Suppressor macrophage treated with lipopolysaccharide for 4 hours (primary cell): ENCODE measurements around the gene ZFHX3.
A peak's percentile ranks its signal among the peaks of the same experiment; 100 is the strongest.

Experiments
- DNase-seq: peaks from one replicate; pipeline ENCODE4 v3.0.0-alpha.2; 2020

Gene ZFHX3

DNA sequence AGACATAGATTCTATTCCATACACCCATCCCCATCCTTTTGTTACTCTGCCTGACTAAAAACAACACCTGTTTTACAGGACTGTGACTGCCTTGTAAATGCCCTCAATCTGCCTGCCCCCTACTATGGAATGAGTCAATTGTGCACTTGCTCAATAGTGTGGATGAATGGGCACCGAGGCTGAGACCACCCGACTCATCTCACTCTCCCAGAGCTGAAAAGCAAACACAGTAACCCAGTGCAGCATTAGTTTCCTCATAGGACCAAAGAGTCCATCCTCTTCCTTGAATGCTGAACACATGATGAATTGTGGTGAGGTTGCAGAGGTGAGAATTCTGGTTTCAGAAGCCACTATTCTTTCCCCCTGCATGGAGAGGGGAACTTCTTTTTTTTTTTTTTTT, 233.7 kb downstream of the ZFHX3 start:
- DNase-seq: no peak

DNA sequence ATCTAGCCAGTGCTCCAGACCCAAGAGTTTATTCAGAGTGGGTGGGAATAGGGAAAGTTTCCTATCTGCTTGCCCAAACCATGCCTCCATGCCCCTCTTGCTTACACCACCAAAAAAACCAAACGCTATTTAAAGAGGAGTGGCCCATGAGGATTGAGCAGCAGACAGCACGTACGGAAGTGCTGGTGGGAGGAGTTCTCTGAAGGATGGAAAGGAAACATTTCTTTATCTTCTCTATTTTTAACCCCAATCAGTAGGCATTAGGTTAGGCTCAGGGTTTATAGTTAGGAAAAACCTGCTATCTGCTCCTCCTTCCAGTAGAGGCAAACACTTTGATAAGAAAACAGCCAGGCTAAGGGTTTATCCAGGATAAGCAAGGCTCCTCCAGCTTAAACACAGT, 235.3 kb downstream of the ZFHX3 start:
- DNase-seq: no peak

DNA sequence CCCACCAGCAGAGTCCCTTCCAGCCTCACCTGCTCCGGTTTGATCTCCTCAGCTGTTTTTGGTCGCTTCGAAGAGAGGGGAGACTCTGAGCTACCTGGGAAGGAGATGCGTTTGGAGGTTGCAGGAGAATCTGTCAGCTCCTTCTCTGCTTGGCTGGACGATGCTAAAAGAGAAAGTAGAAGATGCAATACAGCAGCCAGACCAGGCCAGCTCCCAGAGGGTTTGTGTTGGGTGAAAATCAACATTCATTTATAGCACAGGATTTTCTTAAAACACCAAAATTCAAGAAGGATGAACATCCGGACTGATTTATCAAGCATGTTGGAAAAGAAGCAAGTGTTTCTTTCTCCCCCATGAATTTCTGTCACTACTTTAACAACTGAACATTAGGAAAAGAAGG, 236.1 kb downstream of the ZFHX3 start:
- DNase-seq: no peak

DNA sequence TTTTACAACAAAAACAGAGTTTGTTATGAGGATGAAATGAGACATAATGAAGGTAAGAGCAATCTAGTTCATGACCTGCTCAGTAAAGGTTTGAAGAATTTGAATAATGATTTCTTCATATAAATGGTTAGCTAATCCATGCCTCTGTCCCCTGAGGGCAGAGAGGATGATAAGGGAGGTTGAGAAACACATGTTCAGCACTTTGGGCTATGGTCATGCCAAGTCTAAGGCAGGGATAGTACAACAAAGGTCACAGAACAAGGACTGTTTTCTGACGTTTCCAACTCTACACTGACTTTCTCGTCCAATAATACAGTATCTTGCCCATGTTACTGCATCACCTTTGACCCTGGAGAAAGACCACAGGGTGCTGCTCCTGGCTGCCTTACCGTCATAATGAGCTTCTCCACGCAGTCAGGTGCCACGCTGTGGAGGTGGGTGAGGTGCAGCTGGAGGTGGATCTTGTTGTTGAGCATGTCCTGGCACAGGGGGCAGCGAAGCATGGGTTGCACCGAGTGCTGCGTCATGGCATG, 236.7 kb downstream of the ZFHX3 start:
- no peak for DNase-seq

DNA sequence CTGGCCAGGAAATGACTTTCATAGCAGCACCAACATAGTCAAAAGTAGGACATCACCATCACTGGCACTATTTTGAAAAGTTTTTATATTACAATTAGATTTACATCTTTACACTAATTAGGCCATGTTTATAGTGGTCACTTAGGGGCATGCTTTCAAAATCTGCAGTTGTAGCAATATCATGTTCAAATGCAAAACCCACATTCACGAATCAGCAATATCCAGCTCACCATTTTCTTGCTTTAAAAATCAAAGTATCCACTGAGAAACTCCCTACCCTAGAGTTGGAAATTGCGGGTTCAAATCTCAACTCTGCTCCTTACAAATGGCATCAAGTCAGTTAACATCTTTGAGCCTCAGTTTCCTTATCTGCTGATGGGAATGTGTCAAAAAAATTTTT, 237.4 kb downstream of the ZFHX3 start:
- DNase-seq: no peak

DNA sequence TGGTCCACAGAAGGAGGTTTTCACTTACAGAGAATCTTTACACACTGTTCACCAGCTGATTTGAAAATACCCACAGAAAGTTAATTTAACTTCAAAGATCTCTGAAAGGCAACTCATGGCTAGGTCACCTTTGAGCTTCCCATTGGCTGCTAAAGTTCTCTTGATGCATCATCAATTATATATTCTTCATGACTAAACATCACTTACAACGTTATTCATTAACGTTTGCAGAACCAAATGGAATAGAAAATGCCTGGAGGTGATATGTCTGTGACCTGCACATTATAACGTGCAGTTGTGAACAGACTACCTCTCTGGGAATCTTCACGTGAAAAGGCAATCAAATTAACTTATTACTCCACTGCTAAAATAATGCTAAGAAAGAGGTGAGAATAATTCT, 238.5 kb downstream of the ZFHX3 start:
- DNase-seq: no peak

DNA sequence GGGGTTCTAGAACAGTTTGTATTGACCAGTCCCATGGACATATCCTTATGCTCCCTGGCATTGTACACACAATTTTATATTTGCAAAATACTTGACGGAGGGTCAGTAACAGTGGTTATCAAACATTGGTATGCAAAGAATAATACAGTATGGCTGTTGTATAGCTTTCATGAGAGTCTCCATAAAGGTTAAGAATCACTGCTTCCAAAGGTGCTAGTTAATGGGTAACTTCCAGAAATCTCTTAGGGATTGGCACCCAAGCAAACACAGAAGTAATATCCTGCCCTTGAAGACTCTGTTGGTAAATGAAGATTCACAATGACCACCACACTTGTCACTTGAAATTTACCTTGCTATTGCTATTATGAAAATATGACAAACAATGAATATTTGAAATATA, 239.2 kb downstream of the ZFHX3 start:
- DNase-seq: no peak

DNA sequence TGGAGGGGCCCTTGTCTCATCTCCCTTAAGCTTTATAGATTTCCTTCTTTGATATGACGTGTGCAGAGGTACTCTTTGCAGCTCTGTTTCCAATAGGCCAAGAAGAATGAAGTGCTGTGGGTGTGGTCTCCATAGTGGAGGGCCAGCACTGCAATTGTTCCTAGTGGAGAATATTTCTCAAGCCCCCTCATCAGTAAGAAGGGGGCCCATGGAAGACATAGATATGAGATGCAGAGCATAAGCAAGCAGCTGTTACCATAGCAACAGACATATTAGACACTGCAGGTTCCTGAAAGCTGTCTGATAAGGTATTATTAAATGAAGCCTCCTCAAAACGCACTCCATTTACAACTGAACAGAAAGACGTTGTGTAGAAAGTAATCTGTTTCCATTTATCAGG, 240.7 kb downstream of the ZFHX3 start:
- DNase-seq: no peak

DNA sequence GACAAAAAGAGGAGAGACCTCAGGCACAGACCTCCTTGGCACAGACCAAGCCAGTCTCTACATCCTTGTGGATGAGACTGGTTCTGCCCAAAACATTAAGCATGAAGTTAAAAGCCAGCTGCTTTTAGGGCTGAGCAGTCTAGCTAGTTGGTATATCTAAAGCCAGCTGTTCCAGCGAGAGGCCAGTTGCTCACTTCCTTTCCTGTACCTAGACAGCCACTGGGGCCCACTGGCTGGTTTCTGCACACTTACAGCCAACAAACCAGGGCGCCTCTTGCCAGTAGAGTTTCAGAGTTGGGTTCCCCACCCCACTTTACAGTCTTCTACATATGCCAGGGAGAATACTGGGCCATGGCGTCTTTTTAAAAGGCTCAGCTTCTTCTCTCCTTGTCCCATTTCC, 242.4 kb downstream of the ZFHX3 start:
- DNase-seq: no peak

DNA sequence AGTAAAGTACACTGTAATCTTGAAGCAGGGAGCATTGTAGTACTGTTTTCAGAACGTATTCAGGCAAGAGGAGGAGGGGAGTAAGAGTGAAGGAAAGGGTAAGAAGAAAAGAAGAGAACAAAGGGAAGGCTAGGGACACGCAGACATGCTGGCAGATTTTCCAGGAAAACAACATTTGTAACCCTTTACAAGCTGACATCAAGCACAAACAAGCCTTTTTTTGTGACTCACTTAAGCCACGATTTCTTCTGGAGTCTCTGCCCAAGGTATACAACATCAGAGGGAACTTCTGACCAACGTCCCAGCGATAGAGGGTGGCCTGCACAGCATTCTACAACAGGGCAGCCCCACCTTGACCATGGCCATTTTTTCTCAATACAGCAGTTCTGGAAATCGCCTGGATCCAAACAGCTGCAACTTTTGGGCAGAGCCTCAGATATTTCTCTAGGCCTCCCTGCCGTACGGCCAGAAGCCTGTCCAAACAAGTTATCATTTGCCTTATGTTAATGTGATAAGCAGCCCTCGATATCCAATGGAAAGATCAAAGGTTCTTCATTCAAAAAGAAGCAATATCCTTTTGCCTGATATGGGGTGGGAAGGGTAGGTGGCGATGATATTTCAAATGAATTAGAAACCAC, 247.3 kb downstream of the ZFHX3 start:
- no peak for DNase-seq

DNA sequence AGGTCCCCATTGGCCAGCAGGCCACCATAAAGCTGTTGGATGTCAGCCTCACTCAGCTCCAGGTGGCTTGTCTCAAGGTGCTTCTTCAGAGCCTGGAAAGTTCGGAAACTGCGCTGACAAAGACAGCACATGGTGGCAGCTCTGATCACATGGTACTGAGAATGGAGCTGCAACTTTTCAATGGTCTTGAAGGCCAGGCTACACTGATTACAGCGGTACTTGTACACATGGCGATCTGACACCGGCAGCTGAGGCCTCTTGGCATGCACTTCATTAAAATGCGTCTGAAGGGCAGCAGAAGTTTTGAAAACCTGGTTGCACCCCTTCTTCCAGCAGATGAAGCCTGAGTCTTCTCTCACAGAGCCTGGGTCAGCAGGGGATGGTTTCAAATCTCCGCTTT, 249.7 kb downstream of the ZFHX3 start:
- DNase-seq: no peak

DNA sequence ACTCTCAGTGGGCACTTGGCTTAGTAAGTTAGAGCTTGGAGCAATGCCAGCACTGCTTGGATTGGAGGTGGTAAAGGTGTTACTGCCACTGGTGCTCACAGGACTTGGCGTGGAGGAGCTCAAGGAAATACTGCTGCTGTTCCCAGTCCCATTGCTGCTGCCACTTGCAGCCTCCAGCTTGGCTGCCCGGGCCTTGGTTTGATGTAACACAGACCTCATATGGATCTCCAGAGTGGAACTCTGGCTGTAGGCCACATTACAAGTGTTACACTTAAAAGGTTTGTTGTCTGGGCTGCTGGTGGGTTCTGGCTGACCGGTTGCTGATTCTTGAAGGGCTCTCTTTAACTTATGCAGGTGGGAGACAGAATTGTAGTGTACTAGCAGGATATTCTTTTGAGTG, 250.3 kb downstream of the ZFHX3 start:
- DNase-seq: no peak

DNA sequence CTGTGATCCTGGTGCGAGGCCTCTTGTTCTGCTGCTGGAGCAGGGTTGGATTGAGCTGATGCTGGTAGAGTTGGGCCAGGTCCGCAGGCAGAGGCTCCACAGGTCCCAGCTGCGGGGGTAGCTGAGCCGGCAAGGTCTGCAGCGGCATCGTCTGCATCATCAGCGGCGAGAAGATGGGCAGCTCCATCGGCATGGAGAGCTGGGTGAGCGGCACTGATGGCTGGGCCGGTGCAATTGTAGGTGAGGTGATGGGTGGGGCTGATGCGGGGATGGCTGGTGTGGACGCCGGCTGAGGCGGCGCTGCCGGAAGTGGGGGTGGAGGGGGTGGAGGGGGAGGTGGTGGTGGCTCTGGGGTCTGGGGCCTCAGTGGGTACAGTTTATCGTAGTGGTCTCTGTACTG, 251.7 kb downstream of the ZFHX3 start:
- DNase-seq: no peak

DNA sequence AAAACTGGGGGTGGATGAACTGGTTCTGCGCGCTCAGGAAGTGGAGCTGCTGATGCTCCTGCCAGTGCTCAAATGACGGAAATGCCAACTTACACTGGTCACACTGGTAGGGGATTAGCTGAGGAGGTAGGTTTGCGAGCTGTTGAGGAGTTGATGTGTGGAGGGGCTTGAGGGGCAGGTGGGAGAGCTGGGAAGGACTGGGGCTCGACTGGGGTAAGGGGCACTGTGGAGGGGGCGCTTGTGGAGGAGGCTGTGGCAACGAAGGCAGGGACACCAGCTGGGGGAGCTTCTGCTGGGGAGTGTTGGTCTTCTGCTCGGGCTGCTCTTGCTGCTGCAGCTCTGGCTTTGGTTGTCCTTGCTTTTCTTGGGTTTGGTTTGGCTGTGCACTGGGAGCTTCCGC, 252.9 kb downstream of the ZFHX3 start:
- DNase-seq: no peak

DNA sequence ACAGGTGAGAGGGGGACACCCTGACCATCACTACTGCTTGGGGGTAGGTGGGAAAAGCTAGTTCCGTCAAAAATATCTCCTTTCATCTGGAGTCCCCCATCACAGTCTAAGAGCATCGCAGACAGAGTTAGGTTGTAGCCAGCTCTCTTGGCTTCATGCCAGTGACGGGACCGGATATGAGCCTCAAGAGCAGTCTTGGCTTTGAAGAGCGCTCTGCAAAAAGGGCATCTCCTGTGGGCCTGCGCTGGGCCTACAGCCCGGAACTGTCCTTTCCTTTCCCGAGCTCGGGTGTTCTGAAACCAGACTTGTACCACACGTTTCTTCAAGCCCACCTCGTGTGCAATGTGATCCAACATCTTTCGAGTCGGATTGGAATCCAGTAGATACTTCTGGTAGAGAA, 253.6 kb downstream of the ZFHX3 start:
- no peak for DNase-seq

DNA sequence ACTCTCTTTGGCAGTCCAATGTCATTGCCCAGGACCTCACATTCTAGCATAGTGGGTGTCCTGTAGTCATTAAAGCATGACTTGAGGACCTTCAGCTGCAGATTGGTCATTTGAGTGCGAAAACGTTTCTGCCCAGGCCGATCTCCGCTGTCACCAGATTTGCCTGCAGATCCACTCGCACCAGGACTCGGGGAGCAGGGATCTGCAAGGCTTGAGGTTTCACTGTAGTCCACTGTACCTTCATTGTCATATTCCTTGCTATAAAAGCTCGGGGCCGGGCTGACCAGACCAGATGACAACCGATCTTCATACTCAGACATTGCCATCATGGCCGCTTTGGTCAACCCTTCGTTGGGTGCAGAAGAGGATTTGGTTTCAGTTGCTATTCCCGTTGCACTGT, 254.2 kb downstream of the ZFHX3 start:
- no peak for DNase-seq

DNA sequence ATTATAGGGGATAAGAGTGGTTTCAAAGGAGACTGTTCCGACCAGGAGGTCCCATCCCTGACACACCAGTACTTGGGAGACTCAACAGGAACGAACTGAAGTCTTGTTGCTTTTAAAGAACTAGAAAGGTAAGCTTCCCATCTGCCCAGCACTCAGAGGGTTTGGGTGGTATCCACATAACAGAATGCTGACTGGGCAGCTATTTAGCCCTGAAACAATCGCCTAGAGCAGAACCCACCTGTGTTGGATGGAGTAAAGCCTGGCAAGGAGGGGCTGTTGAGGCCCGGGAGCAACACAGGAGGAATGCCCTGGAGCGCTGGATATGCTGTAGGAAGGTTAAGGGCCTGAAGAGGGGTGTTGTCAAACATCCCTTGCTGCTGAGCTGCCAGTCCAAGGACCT, 254.9 kb downstream of the ZFHX3 start:
- DNase-seq: no peak

DNA sequence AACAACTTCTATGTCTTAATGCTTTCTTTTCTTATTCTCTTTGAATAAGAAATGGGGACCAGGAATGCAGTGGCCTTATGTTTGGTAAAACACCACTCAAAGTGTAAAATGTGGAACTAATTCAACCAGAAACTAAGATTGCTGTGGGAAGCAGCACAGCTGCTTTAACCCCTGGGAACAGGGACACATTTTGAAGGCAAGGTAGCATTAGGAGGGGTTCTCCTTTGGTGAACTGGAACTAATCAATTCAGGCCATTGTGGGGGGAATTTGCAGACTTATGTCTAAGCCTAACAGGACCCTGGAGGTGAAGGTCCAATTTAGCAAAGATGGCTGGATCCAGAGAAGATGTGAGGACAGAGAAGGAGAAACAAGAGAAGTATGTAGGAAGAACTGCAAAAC, 256.1 kb downstream of the ZFHX3 start:
- no peak for DNase-seq

DNA sequence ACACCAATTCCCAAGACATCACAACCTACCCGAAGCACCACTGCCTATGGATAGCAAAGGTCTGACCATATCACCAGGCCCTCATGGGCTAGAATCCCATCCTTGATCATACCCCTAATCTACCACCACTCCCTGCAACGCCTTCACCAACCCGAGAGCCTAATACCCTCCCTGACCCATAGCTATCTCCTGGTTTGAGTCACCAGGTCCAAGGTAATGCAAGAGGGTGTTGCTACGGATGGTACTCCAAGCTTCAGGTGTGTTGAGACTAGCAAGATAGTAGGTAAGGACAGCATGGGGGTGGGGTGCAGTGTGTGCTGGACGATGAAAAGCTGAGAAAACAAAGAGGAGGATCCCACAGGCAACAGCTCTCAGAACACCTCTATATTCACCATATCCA, 258.0 kb downstream of the ZFHX3 start:
- no peak for DNase-seq

DNA sequence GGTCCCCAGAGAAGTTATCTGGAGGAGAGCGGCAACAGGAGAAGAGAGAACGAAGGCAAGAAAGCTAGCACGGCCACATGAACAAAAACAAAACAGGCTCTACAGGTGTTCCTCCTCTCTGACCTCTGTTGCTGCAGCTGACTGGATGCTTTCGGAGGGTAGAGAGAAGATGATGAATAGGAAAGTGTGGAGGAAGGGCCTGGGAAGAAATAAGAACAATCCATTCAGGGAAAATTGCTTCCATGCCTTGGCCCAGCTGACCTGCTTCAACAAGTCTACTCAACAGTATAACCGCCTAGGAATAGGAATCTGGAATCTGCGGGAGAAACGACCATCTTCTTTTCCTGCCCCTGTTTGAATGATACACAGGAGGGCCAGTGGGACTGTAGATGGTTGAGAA, 258.5 kb downstream of the ZFHX3 start:
- DNase-seq: no peak

DNA sequence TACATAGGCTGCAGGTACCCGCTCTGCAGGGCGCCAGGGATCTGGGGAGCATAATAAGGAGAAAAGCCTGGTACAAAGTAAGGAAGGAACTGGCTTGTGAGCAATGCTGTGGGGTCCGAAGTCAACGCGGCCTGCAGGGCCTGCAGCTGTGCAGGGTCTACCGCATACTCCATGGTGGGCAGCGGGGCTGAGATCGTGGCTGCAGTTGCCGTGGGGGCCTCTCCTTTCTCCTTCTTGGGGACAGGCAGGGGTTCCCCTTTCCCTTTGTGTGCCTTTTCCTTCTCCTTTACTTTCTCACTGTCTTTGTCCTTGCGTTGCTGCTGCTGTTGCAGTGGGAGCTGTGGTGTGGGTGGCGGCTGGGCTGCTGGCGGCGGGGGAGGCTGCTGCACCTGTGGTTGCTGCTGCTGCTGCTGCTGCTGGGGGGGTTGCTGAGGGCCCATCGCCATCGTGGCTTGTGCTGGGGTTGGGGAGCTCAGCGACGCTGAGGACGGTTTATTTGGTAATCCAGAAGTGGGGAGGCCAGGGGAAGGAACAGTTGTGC, 259.6 kb downstream of the ZFHX3 start:
- DNase-seq: peak; percentile 16

DNA sequence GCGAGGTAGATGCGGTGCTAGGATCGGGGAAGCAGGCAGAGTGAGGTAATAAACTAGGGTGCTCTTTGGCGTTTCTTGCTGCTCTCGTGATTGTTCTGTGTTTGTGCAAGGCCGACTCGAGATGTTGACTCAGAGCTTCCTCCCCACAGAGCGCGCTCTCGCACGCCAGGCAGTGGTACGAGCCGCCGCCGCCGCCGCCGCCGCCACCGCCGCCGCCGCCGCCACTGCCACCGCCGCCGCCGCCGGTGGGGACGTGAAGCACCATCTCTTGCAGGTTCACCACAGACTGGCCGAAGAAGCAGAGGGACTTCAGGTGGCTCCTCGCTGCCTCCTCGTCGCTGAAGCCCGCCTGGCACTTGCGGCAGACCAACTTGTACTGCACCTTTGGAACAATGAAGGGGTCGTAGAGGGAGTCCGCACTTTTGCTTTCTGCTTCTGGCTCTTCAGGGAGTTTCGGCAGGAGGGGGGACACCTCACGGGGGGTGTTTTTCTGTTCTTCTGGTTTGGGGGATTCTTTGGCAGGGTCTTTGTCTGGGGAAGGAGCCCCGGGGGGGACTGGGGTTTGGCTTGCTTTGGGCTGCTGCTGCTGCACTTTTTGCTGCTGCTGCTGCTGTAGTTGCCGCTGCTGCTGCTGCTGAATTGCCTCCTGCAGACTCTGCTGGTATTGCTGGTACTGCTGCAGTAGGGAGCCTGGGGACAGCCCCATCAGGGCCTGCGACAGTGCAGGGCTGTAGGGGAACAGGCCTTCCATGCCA, 260.2 kb downstream of the ZFHX3 start:
- peak; percentile 95 for DNase-seq

DNA sequence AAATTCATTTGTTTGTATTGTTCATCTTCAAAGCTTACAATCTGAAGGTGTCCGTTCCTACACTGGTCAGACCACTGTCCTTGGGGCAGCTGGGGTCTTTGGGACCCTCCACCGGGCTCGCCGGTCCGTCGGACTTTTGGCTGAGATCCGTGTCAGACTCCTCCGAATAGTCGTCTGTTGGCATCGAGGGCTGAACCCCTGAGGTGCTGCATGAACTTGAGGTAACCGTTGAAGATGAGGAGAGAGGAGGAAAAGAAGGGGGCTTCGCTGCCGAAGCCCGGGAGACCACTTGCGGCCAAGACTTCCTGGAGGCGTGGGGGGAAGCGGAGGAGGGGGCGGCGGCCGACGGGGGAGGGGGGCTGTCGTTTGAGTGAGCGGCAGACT, 260.8 kb downstream of the ZFHX3 start:
- DNase-seq: no peak

DNA sequence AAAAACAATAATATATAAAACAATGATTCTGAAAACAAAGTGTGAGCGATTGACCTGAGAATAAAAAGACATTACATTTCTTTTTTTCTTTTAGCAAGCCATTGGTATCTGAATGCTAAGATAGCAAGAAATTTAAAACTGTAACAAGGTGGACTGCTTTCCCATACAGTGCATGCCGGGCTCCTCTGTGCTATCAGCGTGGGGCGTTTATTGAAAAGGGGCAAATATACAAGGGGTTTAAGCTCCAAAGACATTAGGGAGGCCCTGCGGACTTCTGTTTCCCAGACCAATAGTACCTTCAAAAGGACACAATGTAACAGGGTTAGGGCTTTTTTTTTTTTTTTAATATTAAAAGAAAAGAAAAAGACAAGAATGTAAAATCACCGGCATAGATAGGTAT, 261.3 kb downstream of the ZFHX3 start:
- no peak for DNase-seq

DNA sequence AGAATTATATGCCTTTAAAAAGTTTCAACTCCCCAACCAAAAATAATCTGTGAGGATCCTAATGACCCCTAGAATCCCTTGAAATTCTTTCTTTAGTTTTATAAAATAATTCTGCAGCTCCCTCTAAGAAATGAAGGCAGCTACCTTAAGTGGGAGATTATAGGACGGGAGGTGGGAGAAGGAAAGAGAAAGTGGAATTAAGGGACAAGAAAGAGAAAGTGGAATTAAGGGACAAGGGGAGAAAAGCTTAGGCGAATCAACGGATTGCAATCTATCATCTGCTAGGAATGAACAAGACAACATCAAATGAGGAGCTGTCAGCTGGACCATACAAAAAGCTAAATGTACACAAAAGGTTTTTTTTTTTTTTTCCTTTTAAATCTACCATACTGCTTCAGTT, 262.0 kb downstream of the ZFHX3 start:
- peak; percentile 69 for DNase-seq
